Measurements from ENCODE around the gene CFC1.
"Not testable (repeated sequence)": the region's sequence is repeated elsewhere in the genome, so short reads cannot be mapped to it uniquely, and the experiment has no call there.

DNA sequence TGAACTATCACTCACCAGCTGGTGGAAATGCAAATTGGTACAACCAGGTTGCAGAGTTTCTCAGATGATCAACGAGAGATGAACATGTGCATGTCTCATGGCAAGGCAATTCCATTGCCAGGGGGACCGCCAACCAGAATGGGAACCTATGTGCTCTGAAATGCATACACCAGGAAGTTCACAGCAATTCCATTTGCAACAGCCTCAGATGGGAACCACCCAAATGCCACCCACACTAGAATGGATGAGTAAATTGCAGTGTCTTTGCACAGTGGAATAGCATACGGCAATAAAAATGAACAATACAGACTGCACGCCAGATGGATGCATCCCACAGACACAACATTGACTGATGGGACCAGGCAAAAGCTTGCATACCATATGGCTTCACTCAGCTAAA is 56.6 kb downstream of the CFC1 start:
- TF ChIP-seq, protein P1, sequence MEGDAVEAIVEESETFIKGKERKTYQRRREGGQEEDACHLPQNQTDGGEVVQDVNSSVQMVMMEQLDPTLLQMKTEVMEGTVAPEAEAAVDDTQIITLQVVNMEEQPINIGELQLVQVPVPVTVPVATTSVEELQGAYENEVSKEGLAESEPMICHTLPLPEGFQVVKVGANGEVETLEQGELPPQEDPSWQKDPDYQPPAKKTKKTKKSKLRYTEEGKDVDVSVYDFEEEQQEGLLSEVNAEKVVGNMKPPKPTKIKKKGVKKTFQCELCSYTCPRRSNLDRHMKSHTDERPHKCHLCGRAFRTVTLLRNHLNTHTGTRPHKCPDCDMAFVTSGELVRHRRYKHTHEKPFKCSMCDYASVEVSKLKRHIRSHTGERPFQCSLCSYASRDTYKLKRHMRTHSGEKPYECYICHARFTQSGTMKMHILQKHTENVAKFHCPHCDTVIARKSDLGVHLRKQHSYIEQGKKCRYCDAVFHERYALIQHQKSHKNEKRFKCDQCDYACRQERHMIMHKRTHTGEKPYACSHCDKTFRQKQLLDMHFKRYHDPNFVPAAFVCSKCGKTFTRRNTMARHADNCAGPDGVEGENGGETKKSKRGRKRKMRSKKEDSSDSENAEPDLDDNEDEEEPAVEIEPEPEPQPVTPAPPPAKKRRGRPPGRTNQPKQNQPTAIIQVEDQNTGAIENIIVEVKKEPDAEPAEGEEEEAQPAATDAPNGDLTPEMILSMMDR (IDR thresholded peaks at IDR 0.05) = not testable (repeated sequence)
- TF ChIP-seq, protein P2, sequence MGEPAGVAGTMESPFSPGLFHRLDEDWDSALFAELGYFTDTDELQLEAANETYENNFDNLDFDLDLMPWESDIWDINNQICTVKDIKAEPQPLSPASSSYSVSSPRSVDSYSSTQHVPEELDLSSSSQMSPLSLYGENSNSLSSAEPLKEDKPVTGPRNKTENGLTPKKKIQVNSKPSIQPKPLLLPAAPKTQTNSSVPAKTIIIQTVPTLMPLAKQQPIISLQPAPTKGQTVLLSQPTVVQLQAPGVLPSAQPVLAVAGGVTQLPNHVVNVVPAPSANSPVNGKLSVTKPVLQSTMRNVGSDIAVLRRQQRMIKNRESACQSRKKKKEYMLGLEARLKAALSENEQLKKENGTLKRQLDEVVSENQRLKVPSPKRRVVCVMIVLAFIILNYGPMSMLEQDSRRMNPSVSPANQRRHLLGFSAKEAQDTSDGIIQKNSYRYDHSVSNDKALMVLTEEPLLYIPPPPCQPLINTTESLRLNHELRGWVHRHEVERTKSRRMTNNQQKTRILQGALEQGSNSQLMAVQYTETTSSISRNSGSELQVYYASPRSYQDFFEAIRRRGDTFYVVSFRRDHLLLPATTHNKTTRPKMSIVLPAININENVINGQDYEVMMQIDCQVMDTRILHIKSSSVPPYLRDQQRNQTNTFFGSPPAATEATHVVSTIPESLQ (CRISPR knock-in tag; IDR thresholded peaks at IDR 0.05) = not testable (repeated sequence)
- not testable (repeated sequence) for TF ChIP-seq ZNF423 (CRISPR knock-in tag; IDR thresholded peaks at IDR 0.05); NR3C1 (CRISPR knock-in tag; conservative IDR thresholded peaks at IDR 0.05; ENCODE audit: low read depth); RELA (CRISPR knock-in tag; IDR thresholded peaks at IDR 0.05; ENCODE audit: borderline replicate concordance); ELF4 (CRISPR knock-in tag; IDR thresholded peaks at IDR 0.05; ENCODE audit: low read depth); ZNF219 (CRISPR knock-in tag; IDR thresholded peaks at IDR 0.05; ENCODE audit: borderline replicate concordance)
- TF ChIP-seq, protein P3, sequence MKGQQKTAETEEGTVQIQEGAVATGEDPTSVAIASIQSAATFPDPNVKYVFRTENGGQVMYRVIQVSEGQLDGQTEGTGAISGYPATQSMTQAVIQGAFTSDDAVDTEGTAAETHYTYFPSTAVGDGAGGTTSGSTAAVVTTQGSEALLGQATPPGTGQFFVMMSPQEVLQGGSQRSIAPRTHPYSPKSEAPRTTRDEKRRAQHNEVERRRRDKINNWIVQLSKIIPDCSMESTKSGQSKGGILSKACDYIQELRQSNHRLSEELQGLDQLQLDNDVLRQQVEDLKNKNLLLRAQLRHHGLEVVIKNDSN (CRISPR knock-in tag; IDR thresholded peaks at IDR 0.05) = not testable (repeated sequence)
